ENCODE measurements around the gene OR2L2. TPM values are rescaled to one million over a fixed set of nuclear protein-coding genes. Genes with fewer than 3 reads are reported as not detected.

Gene OR2L2, protein sequence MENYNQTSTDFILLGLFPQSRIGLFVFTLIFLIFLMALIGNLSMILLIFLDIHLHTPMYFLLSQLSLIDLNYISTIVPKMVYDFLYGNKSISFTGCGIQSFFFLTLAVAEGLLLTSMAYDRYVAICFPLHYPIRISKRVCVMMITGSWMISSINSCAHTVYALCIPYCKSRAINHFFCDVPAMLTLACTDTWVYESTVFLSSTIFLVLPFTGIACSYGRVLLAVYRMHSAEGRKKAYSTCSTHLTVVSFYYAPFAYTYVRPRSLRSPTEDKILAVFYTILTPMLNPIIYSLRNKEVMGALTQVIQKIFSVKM
- total RNA-seq (not detected), polyA plus RNA-seq (not detected)

DNA sequence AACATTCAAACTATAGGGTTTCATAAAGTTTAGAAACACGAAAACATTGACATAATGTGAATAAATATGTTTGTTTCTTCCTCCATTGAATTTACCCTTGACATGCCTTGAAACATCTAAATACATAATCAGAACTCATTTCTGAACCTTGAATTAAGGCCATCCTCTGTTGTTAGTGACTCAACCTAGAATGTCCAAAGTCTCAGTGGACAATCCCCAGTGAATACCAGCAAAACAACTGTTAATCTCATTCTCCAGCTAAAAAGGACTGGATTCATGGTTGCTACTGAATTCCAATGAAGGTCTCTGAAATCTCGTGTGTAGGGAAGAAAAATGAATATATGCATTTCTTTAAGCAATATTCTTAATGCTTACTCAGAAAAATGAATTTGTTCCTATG lies at the start of gene OR2L2:
Gene OR2L2 (plus strand): TSS at position 301 of the 400 bp plus-strand sequence. CDS start 8,198 bp downstream, outside the sequence.
- Histone ChIP-seq H3K4me3 (ENCODE audit: low read length) (no peak within 1 kb of the TSS), H3K36me3 (ENCODE audit: insufficient read depth, low read length) (no peaks in the 10 kb centered on the region), H3K4me1 (ENCODE audit: insufficient read depth, low read length) (no peaks in the 10 kb centered on the region), H3K27me3 (ENCODE audit: insufficient read depth, low read length, poor library complexity, severe bottlenecking) (no peaks in the 10 kb centered on the region), H3K9me3 (ENCODE audit: low read length) (no peaks in the 10 kb centered on the region), H3K27ac (ENCODE audit: low read depth, low read length) (no peak within 1 kb of the TSS)
- H3K27me3 Mint-ChIP-seq = no peaks in the 10 kb centered on the region
- POLR2A ChIA-PET = no interaction called here
- H3K4me1 Mint-ChIP-seq = no peaks in the 10 kb centered on the region
- no peak within 1 kb of the TSS for H3K4me3 Mint-ChIP-seq
- no peak within 1 kb of the TSS for H3K27ac Mint-ChIP-seq
- H3K36me3 Mint-ChIP-seq = peaks cover 1 to 3% (median 1%) of the 10 kb centered on the region in 3 donors
- peaks cover 15 to 33% (median 29%) of the 10 kb centered on the region in 5 donors for H3K9me3 Mint-ChIP-seq
- DNase-seq = no peak
- CTCF ChIA-PET = no interaction called here

DNA sequence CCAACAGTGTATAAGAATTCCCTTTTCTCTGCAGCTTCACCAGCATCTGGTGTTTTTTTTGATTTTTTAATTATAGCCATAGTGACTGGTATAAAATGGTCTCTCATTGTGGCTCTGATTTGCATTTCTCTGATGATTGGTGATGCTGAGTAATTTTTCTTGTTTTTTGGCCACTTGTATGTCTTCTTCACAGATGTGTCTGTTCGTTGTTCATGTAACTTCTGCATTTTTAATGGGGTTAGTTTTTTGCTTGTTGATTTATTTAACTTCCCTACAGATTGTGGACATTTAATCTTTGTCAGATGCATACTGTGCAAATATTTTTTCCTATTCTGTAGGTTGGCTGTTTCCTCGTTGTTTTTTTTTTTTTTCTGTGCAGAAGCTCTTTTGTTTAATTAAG lies 36.9 kb upstream of the OR2L2 start:
- CTCF ChIA-PET = no interaction called here
- peaks cover 0 to 1% of the 10 kb centered on the region in 2 donors for H3K27me3 Mint-ChIP-seq
- POLR2A ChIA-PET = no interaction called here
- Histone ChIP-seq H3K4me1 (ENCODE audit: insufficient read depth, low read length) (no peaks in the 10 kb centered on the region), H3K27me3 (ENCODE audit: insufficient read depth, low read length, poor library complexity, severe bottlenecking) (no peaks in the 10 kb centered on the region), H3K36me3 (ENCODE audit: insufficient read depth, low read length) (no peaks in the 10 kb centered on the region), H3K27ac (ENCODE audit: low read depth, low read length) (no peak overlapping the region), H3K4me3 (ENCODE audit: low read length) (no peak overlapping the region), H3K9me3 (ENCODE audit: low read length) (no peaks in the 10 kb centered on the region)
- H3K4me3 Mint-ChIP-seq = no peak overlapping the region
- no peaks in the 10 kb centered on the region for H3K36me3 Mint-ChIP-seq
- no peak overlapping the region for H3K27ac Mint-ChIP-seq
- H3K4me1 Mint-ChIP-seq = no peaks in the 10 kb centered on the region
- no peak for DNase-seq
- peaks cover 0 to 4% (median 2%) of the 10 kb centered on the region in 5 donors for H3K9me3 Mint-ChIP-seq

DNA sequence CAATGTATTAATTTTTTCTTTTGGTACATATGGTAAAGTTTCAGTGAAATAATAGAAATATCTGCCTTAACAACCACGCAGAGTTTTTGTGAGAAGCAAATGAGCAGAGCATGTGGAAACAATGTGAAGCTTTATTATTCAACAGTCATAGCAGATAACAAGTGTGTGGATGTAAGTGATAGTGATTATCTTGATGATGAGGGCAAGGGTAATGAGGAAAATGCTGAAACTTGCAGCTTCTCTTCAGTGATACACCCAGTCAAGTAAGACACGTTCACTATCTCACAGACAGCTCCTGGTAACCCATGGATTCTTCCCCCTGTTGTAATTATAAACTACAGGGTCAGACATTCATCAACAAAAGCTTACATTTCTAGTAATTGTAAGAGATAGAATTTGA lies 31.1 kb upstream of the OR2L2 start:
- CTCF ChIA-PET = no interaction called here
- H3K4me1 ChIP-seq (ENCODE audit: insufficient read depth, low read length) = no peaks in the 10 kb centered on the region
- POLR2A ChIA-PET = no interaction called here
- H3K27me3 Mint-ChIP-seq = no peaks in the 10 kb centered on the region
- no peaks in the 10 kb centered on the region for H3K4me1 Mint-ChIP-seq
- no peaks in the 10 kb centered on the region for H3K36me3 Mint-ChIP-seq
- H3K27ac Mint-ChIP-seq = no peak overlapping the region
- no peaks in the 10 kb centered on the region for H3K36me3 ChIP-seq (ENCODE audit: insufficient read depth, low read length)
- no peaks in the 10 kb centered on the region for H3K9me3 ChIP-seq (ENCODE audit: low read length)
- H3K27me3 ChIP-seq (ENCODE audit: insufficient read depth, low read length, poor library complexity, severe bottlenecking) = no peaks in the 10 kb centered on the region
- H3K9me3 Mint-ChIP-seq = peaks cover 0 to 7% (median 4%) of the 10 kb centered on the region in 5 donors
- H3K27ac ChIP-seq (ENCODE audit: low read depth, low read length) = no peak overlapping the region
- H3K4me3 ChIP-seq (ENCODE audit: low read length) = no peak overlapping the region
- H3K4me3 Mint-ChIP-seq = no peak overlapping the region
- no peak for DNase-seq

DNA sequence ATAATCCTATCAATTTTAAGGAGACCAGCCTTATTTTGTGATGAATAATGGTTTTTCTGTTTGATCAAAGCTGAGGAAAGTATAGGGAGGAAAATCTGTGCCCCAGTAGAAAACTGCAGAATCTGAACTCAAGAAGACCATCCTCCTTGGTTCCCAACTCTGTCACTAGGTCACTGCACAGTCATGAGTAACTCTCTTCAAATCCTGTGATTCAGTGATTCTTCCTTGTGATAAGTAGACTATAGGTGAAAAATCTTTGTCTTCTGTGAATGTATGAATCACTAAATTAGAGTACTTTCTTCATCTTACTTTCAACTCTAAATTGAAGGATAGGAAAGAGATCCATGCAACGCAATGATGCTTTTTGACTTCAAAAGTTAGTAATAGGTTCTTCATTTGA lies 29.7 kb upstream of the OR2L2 start:
- Mint-ChIP-seq H3K4me1 (no peaks in the 10 kb centered on the region), H3K36me3 (no peaks in the 10 kb centered on the region), H3K27ac (no peak overlapping the region), H3K9me3 (peaks cover 0 to 7% (median 4%) of the 10 kb centered on the region in 5 donors), H3K27me3 (no peaks in the 10 kb centered on the region), H3K4me3 (no peak overlapping the region)
- ChIA-PET POLR2A (no interaction called here), CTCF (no interaction called here)
- H3K36me3 ChIP-seq (ENCODE audit: insufficient read depth, low read length) = no peaks in the 10 kb centered on the region
- no peaks in the 10 kb centered on the region for H3K27me3 ChIP-seq (ENCODE audit: insufficient read depth, low read length, poor library complexity, severe bottlenecking)
- H3K4me1 ChIP-seq (ENCODE audit: insufficient read depth, low read length) = no peaks in the 10 kb centered on the region
- DNase-seq = no peak
- no peak overlapping the region for H3K27ac ChIP-seq (ENCODE audit: low read depth, low read length)
- H3K4me3 ChIP-seq (ENCODE audit: low read length) = no peak overlapping the region
- no peaks in the 10 kb centered on the region for H3K9me3 ChIP-seq (ENCODE audit: low read length)

DNA sequence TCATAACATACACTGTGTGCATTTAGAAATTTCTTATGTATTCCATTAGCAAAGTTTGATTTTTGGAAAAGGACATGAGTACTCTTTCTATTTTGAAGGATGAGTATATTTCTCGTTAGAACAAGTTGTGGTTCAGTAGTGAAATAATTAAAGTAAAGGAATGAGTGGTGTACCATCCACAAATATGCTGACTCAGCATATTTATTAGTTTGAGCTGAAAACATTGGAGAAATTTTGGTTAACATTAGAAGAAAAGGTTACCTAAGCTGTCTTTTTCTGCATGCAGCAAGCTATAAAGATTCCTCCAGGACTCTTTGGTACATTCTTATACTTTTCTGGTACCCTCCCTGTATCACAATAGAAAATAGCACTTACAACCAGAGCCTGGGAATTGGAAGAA lies 22.1 kb upstream of the OR2L2 start:
- no peaks in the 10 kb centered on the region for H3K4me1 Mint-ChIP-seq
- ChIA-PET POLR2A (no interaction called here), CTCF (no interaction called here)
- Histone ChIP-seq H3K27ac (ENCODE audit: low read depth, low read length) (no peak overlapping the region), H3K4me1 (ENCODE audit: insufficient read depth, low read length) (no peaks in the 10 kb centered on the region), H3K9me3 (ENCODE audit: low read length) (no peaks in the 10 kb centered on the region), H3K36me3 (ENCODE audit: insufficient read depth, low read length) (no peaks in the 10 kb centered on the region), H3K4me3 (ENCODE audit: low read length) (no peak overlapping the region), H3K27me3 (ENCODE audit: insufficient read depth, low read length, poor library complexity, severe bottlenecking) (no peaks in the 10 kb centered on the region)
- H3K9me3 Mint-ChIP-seq = peaks cover 19 to 35% (median 30%) of the 10 kb centered on the region in 5 donors
- H3K27me3 Mint-ChIP-seq = no peaks in the 10 kb centered on the region
- no peak for DNase-seq
- H3K36me3 Mint-ChIP-seq = no peaks in the 10 kb centered on the region
- H3K27ac Mint-ChIP-seq = no peak overlapping the region
- no peak overlapping the region for H3K4me3 Mint-ChIP-seq

DNA sequence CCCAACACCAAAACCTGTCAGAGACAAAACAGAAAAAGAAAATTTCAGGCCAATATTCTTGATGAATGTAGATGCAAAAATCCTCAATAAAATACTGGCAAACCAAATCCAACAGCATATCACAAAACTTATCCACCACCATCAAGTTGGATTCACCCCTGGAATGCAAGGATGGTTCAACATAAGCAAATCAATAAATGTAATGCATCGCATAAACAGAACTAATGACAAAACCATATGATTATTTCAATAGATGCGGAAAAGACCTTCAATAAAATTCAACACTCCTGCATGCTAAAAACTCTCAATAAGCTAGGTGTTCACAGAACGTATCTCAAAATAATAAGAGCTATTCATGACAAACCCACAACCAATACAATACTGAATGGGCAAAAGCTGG lies 20.2 kb upstream of the OR2L2 start:
- Mint-ChIP-seq H3K36me3 (no peaks in the 10 kb centered on the region), H3K4me1 (no peaks in the 10 kb centered on the region), H3K27ac (peak overlapping the region in 1 of 8 donors; percentile 27), H3K9me3 (peaks cover 19 to 31% (median 26%) of the 10 kb centered on the region in 5 donors), H3K4me3 (no peak overlapping the region), H3K27me3 (no peaks in the 10 kb centered on the region)
- no peaks in the 10 kb centered on the region for H3K9me3 ChIP-seq (ENCODE audit: low read length)
- CTCF ChIA-PET = no interaction called here
- POLR2A ChIA-PET = no interaction called here
- no peak for DNase-seq
- H3K27ac ChIP-seq (ENCODE audit: low read depth, low read length) = no peak overlapping the region
- no peaks in the 10 kb centered on the region for H3K36me3 ChIP-seq (ENCODE audit: insufficient read depth, low read length)
- no peaks in the 10 kb centered on the region for H3K27me3 ChIP-seq (ENCODE audit: insufficient read depth, low read length, poor library complexity, severe bottlenecking)
- H3K4me3 ChIP-seq (ENCODE audit: low read length) = no peak overlapping the region
- H3K4me1 ChIP-seq (ENCODE audit: insufficient read depth, low read length) = no peaks in the 10 kb centered on the region

DNA sequence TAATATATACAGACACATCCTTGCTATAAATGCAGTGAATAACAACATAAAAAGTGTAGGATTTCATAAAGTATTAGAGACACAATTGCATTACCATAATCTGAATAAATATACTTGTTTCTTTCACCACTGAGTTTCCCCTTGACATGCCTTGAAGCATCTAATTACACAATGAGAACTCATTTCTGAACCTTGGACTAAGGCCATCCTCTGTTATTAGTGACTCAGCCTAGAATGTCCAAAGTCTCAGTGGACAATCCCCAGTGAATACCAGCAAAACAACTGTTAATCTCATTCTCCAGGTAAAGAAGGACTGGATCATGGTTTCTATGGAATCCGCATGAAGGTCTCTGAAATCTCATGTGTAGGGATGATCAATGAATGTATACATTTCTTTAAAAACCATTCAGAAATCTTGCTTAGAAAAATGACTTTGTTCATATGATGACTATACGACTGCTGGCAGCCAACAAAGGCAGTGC lies 16.6 kb upstream of the OR2L2 start, which contains the start of gene OR2L5:
Gene OR2L5 (plus strand): TSS at position 432 of the 482 bp plus-strand sequence. CDS start 8,288 bp downstream, outside the sequence.
- CTCF ChIA-PET = no interaction called here
- Mint-ChIP-seq H3K36me3 (no peaks in the 10 kb centered on the region), H3K27me3 (no peaks in the 10 kb centered on the region), H3K4me3 (no peak within 1 kb of the TSS), H3K27ac (no peak within 1 kb of the TSS), H3K4me1 (no peaks in the 10 kb centered on the region), H3K9me3 (peaks cover 22 to 31% (median 25%) of the 10 kb centered on the region in 5 donors)
- POLR2A ChIA-PET = no interaction called here
- Histone ChIP-seq H3K27me3 (ENCODE audit: insufficient read depth, low read length, poor library complexity, severe bottlenecking) (no peaks in the 10 kb centered on the region), H3K9me3 (ENCODE audit: low read length) (no peaks in the 10 kb centered on the region), H3K4me1 (ENCODE audit: insufficient read depth, low read length) (no peaks in the 10 kb centered on the region), H3K27ac (ENCODE audit: low read depth, low read length) (no peak within 1 kb of the TSS), H3K36me3 (ENCODE audit: insufficient read depth, low read length) (no peaks in the 10 kb centered on the region), H3K4me3 (ENCODE audit: low read length) (no peak within 1 kb of the TSS)
- DNase-seq = no peak

DNA sequence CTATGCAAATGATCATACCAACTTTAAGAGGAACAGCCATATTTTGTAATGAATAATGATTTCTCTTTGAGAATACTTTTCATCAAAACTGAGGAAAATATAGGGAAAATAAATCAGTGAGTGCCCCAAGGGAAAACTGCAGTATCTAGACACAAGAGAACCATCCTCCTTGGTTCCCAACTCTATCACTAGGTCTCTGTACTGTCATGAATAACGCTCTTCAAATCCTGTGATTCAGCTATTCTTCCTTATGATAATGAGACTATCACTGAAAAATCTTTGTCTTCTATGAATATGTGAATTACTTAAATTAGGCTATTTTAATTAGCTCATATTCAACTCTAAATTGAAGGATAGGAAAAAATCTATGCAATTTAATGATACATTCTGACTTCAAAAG lies 14.1 kb upstream of the OR2L2 start:
- Mint-ChIP-seq H3K36me3 (no peaks in the 10 kb centered on the region), H3K4me1 (no peaks in the 10 kb centered on the region), H3K27me3 (no peaks in the 10 kb centered on the region), H3K4me3 (no peak overlapping the region), H3K9me3 (peaks cover 7 to 11% (median 8%) of the 10 kb centered on the region in 5 donors), H3K27ac (no peak overlapping the region)
- Histone ChIP-seq H3K4me1 (ENCODE audit: insufficient read depth, low read length) (no peaks in the 10 kb centered on the region), H3K36me3 (ENCODE audit: insufficient read depth, low read length) (no peaks in the 10 kb centered on the region), H3K9me3 (ENCODE audit: low read length) (no peaks in the 10 kb centered on the region), H3K4me3 (ENCODE audit: low read length) (no peak overlapping the region), H3K27ac (ENCODE audit: low read depth, low read length) (no peak overlapping the region), H3K27me3 (ENCODE audit: insufficient read depth, low read length, poor library complexity, severe bottlenecking) (no peaks in the 10 kb centered on the region)
- POLR2A ChIA-PET = no interaction called here
- no peak for DNase-seq
- CTCF ChIA-PET = no interaction called here
